Germinal center (tissue), 1 donor: ENCODE measurements around the gene RASGRP1.

Experiments used
- DNase-seq: peaks from one replicate; pipeline ENCODE4 v3.0.0; 2012; ENCODE audit warnings: mixed read lengths, low spot score

RASGRP1 gene

DNA sequence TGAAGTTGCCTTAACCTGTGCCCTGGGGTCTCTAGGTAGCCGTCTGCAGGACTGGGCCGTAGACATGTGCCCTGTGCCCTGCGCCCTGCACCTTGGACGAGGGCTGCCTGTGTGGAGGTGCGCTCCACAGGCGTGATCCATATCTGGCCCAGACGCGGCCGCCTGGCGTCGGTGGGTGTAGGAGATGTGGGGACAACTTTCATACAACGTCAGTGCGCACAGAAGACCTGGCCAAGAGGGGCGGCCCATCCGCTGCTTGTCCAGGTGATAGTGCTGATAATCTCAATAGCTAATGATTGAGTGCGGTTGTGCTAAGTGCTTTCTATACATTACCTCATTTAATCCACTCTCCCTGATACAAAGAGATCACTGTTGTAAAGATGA is 665 bp upstream of the RASGRP1 start:
- no peak for DNase-seq

DNA sequence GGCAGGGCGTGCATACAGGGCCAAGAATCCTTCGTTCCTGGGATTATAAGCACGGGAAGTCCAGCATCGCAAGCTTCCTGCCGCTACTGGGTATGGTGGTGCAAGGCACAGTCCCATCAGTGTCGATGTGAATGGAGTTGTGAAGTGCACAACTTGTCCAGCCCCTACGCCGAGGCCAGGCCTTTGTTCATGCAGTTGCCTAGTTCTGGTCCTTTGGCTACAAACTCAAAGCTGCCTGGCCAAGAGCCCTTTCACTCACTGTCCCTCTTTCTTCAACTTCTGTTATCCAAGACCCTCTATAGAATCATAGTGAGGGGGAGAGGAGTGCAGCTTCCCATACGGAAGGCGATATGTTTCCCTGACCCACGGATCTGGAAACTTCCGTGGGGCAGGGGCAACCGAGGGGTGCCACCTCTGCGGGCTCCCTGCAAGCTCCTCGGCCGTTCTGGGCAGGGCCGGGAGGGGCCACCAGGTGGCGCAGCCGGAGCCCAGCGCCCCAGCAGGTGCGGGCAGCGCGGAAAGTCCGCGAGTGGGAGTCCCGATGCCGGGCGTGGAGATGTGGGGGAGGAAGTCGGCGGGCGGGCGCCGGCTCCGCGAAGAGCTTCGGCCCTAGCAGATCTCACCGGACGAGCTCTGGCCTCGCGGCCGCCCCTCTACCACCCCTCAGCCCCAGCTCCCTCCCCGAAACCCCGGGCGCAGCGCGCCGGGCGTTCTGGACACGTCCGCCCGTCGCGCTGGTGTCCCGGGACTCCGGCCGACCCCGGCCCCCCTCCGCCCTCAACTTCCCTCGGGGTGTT is 693 bp downstream of the RASGRP1 start:
- peak; percentile 84 for DNase-seq

DNA sequence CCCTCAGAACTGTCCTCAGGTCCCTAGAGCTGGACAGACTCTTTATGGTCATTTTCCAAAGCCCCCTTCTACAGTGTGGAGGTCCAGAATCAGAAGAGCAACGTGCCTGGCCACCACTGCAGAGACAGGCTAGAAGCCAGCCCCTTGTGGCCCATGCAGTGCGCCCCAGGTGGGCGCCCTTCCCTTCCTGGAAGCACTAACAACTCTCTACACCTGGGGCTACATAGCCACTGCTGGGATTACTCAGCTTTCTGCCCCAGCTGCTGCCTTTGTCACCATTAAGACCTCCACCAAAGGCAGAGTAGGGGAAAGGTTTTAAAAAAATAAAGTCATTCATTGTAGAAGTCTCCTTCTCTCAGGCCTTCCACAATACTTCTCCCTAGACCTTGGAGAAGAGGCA is 2.3 kb downstream of the RASGRP1 start:
- DNase-seq: no peak

DNA sequence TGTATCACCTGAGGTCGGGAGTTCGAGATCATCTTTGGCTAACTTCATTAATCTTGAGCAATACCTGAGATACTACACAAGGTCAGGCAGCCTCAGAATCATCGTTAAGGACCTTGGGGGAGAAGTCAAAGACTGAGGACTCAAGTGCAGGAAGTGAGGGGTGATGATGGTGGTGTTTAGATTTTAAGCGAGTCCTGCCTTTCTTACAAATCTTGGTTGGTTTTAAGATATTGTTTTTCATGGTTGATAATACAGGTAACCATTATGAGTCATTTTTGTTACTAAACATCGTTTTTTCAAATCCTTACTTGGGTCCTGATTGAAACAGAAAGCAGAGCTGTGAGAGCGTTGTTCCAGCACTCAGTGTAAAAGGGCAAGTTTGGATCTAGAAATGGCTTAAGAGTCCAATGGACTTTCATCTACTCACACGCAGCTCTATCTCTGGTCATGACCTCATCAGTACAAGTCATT is 4.1 kb downstream of the RASGRP1 start:
- no peak for DNase-seq

DNA sequence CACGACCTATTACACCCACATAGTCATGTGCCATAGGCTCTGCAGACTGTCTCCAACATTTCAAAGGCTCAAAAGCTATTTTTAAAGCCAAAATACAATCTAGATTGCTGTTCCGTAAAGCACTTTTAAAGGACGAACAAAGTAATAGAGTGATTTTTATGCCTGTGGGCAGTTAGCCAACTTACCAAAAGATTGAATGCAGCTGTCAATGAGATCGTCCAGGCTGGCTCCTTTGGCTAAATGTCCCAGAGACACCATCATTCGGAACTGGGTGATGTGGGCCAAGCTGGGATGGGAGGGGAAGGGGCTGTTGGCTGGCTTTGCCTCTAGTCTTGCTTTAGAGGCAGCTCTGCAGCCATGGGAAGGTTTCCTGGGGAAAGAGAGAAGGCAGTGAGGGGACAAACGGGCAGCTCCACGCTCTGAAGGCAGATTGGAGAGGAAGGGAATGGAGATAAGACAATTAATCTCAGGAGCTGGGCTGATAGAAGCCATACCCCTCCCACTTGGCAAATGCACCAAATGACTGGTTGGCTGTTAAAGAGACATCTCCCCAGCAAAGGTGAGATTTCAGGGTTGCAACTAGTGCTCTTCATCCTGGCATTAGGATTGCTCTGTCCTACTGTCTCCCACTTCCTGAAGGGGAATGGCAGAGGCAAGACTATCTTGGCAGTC is 4.8 kb downstream of the RASGRP1 start:
- DNase-seq: no peak

DNA sequence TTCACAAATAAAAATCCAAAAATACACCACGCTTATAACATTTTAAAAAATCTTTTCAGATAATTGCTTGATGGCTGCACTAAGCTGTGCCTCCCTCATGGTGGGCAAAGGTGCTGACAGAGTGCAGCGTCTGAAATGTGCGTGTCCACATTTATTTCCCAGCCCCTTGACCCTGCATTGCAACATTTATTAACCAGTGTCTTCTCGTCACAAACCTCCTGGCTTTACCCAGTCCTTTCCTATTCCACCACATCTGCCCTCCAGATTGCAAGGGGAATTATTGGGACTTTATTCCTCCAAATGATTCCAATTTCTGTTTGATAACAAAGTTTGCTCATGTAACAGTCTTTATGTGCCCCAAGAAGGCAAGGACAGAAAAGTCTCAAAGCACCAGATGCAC is 5.5 kb downstream of the RASGRP1 start:
- DNase-seq: no peak

DNA sequence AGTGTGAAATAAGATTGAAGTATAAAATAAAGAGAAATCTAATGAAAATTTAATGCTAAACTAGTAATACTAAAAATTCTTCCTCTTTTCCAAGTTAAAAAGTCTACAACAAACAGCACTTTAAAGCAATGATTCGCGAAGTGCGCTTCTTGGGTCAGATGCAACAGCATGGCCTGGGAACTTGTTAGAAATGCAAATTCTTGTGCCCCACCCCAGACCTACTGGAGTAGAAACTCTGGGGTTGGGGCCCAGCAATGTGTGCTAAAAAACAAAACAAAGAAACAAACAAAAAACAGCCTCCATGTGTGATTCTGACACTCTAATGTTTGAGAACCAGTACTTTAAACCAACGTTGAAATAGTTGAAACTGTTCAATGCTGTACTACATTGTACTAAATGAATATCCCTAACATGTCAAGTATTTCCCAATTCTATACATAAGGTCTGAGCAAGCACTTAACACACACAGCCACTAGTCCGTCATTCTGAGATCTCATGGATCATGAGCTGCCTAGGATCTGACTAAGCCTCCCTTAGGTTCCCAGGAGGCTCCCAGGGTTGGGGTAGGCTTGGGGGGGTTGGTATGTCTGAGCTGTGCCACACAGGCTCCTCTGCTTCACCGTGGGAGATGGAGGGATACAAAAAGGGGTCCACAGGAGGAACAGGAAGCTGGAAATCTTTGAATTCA is 6.1 kb downstream of the RASGRP1 start:
- no peak for DNase-seq

DNA sequence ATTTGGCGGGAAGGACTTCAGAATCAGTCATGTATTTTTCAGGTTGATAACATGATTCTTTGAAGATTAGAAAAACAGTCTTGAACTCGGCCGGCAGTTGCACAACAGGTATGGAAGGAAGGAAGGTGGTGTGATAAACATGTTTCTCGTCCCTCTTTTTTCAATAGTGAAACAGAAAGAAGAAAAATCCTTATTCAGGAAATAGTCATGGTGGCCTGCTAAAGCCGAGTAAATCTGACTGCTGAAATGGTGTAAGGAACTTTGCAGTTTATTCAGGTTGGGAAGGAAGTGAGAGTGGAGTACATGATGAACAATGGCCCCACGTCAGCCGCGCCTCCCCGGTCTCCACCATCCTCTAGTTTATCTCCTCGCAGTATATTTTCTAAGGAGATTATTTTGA is 6.7 kb downstream of the RASGRP1 start:
- no peak for DNase-seq

DNA sequence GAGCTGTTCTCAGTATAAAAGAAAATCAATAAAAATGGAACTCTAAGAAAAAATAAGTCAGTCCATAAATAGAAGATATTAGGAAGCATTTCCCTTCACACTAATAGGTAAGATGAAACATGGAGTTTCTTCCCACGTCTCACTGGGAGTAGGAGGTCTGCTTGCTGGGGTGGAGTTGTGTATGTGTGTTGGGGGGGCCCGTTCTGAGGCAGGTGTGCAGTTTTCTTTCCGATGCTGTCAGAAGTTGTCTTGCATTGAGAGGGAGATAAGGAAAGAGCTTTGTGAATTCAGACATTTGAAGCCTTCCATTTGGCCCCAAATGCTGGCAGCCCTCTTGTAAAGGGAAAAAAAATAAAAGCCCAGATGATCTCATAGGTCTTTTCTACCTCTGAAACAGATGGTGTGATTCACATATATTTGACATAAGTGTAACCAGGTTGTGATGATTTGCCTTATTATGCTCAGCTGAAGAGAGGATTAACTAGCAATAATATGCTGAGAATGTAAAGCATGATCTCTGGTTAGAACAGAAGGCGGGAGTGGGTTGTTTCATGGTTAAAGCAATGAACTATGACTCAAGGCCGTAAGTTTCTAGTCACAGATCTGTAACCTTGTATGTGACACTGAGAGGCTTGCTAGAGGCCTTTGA is 8.8 kb downstream of the RASGRP1 start:
- no peak for DNase-seq

DNA sequence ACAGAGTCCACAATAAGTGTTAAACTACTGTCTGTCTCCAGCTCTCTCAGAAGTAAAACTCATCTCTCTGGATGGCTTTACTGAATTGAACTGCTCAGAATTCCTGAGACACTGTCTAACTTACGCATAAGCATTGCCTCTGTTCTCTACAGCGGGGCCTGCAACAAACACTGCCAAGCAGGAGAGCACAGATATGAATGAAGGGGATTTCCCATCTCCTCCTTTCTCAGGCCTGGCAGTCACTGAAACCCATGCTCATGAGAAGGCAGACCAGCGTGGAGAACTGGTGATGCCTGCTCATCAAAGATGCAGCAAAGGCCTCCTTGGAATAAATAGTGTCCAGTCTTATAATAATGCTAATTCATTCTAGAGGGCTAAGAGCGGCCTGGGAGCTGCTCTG is 10.3 kb downstream of the RASGRP1 start:
- DNase-seq: no peak

DNA sequence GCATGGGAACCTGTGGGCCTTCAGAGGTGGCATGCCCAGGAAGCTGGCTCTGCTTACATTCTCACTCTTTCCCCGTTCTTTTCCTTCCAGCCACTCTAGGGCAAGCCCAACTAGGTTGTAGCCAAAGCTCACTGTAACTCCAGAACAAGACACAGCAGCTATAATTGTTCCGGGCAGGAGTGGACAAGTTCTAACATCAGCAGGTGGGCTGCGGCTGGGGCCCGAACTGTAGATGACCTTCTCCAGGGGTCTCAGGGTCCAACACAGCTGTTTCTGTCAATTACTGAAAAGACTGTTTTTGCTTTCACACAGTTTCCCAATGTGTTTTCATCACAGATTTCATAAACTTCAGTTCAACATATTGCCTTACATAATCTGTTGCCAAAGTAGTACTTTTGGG is 11.5 kb downstream of the RASGRP1 start:
- DNase-seq: no peak

DNA sequence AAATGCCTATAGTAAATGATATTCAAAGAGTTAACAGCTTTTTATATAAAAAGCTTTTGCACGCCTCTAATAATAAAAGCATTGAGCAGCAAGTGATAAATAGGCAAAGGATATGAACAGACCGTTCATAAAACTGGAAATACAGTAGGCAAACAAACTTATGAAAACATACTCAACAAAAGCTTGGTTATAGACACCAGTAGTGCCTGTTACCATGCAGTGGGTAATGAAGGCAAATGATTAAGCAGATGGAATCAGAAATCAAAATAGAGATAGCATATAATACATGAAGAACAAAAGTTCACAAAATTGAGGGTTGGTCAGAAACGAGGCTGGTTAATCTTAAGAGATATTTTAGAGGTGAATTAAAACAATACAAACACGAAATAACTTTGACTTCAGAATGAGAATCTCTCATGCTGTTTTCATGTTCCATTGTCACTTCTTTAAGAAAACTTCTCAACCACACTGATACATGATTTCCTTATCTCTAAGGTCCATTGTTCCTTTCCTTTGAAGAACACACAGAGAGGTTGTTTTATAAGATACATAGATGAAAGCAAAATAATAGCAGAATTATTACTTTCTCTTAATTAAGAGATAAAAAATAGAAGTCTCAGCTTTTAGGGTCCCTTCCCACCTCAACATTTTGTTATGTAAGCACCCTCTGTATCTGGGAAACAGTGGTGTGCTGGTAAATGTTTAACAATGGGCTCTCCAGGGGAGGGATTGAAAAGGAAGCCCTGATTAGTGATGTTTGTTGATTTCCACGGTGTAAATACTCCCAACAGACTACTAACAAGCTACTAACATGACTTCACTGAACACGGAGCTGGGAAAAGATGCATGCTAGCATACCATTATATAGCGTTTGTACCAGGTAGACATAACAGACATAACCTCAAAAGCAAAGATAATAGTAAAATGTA is 12.6 kb downstream of the RASGRP1 start:
- DNase-seq: no peak

DNA sequence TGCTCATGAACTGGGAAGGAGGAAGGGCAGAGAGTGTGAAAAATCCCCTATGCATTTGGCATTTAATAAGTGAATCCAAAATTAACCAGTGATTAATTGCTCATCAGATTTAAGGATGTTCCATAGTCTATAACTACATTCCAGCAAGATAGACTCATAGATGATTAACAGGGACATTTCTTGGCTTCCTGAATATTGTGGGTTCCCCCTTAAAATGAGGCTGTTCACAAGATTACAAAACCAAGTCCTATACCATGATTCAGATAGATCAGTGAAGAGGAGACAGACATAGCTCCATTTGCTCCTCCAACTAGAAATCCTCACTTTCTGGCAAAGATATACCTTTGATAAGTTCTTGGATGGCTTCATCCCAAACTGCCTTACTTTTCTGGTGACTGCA is 15.4 kb downstream of the RASGRP1 start:
- no peak for DNase-seq

DNA sequence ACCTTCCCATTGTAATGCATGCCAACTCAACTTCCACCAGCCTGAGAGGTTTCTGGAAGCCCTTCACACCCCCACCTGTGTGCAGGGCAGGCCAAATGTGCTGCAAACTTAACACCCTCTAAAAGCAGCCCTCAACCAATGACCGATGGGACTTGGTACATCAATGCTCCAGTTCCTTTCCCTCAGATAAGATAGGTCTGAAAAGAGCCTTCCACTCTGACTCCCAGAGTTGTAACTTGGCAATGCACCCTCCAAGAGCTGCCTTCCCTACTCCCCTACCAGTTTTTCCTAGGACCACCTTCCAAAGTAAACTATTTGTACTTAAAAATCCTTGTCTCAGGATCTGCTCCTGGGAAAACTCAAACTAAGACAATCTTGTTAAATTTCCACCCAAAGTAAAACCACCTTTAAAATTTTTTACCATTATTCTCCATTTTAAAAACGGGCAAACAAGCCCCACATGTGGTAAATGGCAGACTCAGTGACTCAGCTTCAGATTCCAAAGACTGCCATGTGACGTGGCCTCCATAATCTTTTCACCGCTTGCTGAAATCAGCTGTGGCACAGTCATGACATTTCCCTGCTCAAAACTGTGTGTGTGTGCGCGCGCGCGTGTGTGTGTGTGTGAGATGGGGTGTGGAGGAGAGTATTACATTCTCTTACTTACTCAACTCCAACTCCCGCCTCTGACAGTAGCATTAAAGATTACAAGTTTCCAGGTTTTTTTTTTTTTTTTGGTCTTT is 17.2 kb downstream of the RASGRP1 start:
- DNase-seq: no peak

DNA sequence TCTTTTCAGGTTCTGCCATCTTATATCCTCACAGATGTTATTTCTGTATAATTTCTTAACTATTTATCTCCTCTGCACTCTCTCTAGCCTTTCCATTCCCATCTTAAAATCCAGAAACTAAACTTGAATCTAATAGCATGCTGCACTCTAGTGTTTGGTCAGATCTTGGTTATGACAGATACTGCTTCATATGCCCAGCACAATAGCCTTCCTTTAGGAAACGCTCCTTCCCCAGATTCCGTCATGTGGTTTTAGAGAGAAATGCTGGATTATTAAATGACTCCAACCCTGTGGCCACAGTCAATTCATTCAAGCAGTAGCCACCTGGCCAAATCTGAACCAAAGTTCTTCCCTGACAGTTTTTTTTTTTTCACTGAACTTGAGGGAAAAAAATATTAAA is 19.4 kb downstream of the RASGRP1 start:
- no peak for DNase-seq

DNA sequence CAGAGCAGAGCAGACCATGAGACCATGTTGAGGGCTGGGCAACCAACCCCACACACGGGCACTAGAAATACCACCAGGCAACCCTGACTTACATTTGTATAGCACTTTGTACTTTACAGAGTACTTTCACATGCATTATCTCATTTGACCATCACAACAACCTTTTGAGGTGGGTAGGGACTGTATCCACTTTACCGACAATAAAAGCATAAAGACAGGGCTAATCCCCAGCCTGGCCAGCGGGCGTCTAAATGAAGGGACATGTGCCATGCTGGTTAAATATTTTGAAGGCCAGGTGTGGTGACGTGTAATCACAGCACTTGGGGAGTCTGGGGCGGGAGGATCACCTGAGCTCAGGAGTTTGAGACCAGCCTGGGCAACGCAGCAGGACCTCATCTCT is 23.6 kb downstream of the RASGRP1 start:
- no peak for DNase-seq

DNA sequence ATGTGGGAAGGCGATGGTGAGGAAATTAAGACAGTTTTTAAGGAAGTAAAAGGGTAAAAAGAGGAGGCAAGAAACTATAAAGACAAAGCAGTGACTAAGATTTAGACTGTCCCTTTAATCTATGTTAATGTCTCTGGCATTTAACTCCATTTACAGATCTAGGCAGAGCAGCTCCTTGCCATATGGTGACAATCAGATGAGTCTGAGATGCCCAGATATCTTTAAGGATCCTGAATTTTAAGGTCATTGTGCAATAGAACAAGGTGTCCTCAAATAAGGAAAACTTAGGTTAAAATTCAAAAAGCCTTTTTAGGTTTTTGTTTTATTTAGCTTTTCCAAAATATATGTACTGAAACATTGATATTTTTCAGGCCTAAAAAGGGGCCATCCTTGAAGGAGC is 24.1 kb downstream of the RASGRP1 start:
- DNase-seq: no peak

DNA sequence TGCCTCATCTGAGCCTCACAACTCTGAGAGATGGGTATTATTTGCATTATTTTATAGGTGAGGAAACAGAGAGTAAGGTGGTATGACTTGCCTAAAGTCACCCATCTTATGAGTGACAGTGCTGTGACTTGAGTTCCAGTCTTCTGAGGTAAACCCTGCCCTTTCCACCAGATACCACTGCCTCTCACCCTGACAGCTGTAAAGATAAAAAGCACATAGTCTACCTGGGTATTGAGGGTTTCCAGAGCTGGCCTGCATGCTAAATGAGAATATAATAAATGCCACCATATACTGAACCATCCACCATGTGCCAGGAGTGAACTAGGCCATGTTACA is 25.6 kb downstream of the RASGRP1 start:
- DNase-seq: no peak

DNA sequence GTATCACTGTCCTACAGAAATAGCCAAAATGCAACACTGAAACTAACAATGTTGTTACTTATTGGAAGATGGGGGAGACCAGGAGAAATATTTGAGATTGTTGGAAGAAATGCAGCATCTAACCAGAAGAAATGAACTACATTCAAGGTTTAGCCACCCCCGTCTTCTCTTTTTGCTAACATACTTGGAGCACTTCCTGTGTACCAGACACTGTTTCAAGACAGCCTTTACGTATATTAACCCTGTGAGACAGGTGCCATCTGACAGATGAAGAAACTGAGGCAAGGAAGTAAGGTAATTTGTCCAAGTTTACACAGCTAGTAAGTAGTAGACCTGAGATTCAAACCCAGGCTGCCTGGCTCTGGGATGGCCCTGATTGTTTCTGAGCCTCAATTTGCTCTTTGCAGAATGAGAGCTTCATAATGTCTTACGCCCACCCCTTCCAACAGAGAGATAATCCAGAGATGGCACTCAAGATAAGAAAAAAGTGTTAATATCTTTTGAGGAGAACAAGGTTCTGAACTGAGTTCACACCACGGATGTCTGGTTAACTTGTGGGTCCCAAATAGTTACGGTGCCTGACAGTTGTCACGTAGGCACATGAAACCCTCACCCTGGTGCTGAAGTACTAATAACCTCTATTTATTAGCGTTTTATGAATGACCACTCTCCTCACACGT is 26.1 kb downstream of the RASGRP1 start:
- DNase-seq: no peak

DNA sequence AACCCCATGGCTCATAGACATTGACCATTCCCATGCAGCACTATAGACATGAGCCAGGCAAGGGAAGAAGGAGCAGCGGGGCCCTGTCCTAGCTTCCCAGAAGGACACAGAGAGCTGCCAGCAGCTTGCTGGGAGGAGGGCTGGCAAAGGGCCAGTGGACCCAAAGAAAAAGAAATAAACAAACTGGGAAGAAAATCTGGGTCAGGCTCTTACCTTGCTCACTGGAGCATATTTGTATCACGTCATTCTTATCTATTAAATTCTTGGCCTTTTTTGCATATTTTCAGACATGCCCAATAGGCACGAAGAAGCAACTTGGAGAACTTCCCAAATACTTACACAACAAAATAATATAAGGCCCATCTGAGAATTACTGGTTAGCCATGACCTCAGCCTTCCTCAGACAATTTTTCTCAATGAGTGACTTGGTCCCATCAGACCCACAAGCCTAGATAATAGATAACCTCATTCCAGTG is 28.4 kb downstream of the RASGRP1 start:
- DNase-seq: no peak
